Adipose tissue (tissue), 3 donors: ENCODE results near the gene NTM. TPM values are rescaled to one million over a fixed set of nuclear protein-coding genes. Genes with fewer than 3 reads are reported as not detected.

Experiments used
- H3K27ac ChIP-seq: one replicate; pipeline ENCODE4 v1.5.1; 2013; ENCODE audit warnings: low read depth, low read length
- WGBS, 3 donors: extraction: QIAGEN DNeasy Blood & Tissue Kit; methylation state at CpG; one replicate each; pipeline ENCODE4 v1.1.7; 2013; 5-methylcytosine and 5-hydroxymethylcytosine counted together
- polyA plus RNA-seq, 3 donors: library from polyadenylated mRNA; stranded (reverse); fragments of 200-250 nt; gene quantifications; one replicate each; pipeline ENCODE4 v1.2.3, GENCODE V29; 2013
- donor health status: healthy with polysubstance abuse.
- donor health status: Bipolar disorder and iron deficiency.
- donor health status: healthy.

NTM gene
- polyA plus RNA-seq, 3 donors = 0.22 to 2.2 (median 1.6) TPM

DNA sequence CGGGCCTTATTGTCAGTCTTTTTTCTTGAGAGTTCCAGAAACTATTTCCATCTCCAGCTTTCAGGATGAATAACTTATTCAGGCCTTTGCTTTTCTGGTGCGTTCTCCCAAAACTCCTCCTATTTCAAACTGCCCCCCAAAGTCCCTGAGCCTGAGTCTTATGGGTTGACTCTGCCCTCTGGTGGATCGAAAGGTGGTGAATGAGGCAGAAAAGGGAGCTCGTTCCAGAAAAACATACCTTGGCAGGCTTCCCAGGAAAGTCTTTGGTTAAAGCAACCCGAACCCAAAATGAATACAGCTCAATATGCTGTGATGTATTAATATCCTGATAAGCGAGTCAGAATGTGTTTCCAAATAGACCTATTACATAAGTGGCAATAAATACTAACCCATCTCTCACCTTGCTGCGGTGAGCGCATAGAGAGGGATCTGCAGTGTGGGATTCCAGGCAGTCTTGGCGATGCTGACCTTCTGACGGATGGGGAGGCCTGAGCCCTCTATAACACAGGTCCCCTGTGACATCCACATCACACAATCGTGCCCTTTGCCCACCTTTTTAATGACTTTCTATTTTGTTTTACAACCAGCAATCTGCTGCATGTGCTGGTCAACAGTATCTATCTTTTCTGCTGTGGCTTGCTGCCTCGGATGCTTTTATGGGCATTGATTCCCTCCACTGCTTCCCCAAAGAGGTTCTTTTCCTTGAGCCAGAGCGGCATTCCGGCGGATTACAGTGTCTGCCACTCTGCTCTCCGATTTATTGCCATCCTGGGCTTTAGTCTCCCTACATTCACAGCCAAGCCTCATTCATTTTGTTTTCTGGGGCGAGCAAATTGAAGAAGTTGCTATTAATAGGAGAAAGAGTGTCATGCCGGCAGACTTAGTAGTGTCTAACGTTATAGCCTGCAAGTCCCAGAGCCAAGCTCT, 756.8 kb downstream of the NTM start:
- WGBS, 3 donors = 40 to 47% (median 42%) methylated on average over 19 of the region's 19 CpGs
- no peak overlapping the region for H3K27ac ChIP-seq

GRCh38 chr11:132127900-132128288, 757.5 kb downstream of the NTM start:
- 74 to 91% (median 78%) methylated on average over 2 of the region's 2 CpGs for WGBS, 3 donors
- H3K27ac ChIP-seq = no peak overlapping the region

DNA sequence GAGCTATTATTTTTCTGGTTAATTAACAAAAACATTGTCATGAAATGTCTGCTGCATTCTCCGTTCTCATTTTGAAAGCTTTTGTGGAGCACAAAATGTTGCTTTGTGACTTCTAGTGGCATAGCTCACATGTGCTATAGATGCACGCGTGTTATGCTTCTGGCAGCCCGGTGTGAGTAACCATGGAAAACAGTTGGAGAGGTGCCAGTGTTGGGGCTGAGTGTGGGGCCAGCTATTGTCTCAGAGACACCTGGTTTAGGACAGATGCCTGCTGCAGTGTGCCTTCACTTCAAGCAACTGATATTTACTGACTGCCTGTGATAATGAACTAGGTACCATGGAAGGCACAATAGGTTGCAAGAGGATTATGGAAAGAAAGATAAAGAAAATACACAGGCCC, 760.6 kb downstream of the NTM start:
- WGBS, 3 donors = 67 to 82% (median 72%) methylated on average over 4 of the region's 4 CpGs
- H3K27ac ChIP-seq = no peak overlapping the region

- 35 to 57% (median 54%) methylated on average over 9 of the region's 9 CpGs for WGBS, 3 donors
Measured at GRCh38 chr11:132131961-132132360, 761.5 kb downstream of the NTM start.

DNA sequence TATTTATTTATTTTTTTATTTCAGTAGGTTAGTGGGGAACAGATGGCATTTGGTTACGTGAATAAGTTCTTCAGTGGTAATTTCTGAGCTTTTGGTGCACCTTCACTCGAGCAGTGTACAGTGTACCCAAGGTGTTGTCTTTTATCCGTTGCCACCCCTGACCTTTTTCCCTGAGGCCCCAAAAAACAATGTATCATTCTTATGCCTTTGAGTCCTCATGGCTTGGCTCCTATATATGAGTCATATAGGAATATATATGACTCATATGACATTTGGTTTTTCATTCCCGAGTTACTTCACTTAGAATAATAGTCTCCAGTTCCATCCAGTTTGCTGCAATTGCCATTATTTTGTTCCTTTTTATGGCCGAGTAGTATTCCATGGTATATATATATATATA, 763.9 kb downstream of the NTM start:
- WGBS, 3 donors = 73 to 88% (median 86%) methylated on average over 5 of the region's 5 CpGs
- H3K27ac ChIP-seq = no peak overlapping the region

More at GRCh38 chr11:132131961-132132360, 761.5 kb downstream of the NTM start:
- no peak overlapping the region for H3K27ac ChIP-seq

DNA sequence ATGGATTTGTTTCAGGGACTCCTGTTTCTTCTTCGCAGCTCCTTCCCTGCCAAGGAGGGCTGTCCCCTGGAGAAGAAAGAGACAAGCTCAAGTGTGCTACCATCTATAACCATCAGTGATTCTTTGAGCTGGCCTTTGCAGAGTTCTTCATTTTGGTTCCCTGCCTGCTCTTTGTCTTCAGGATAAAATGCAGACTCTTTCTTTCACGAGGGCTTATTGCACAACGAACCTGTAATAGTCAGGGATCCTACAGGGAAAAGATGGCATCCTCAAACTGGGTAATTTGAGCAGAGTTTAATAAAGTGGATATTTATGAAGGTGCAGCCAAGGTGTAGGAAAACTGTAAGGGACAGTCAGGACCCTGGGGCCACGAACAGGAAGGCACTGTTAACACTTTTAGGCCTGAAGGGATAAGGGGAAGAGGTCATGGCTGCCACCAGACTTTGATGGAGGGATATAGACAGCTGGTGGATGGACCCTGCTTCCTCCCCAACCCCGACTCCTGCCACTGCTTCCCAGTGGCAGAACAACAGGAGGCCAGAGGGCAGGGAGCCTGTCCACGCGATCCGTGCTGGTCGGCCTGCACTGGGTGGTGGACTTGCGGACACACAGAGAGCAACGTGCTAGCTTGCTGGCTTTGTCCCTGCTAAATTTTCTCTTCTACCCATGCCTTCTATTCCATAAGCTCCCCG, 767.0 kb downstream of the NTM start:
- WGBS, 3 donors = 78 to 93% (median 87%) methylated on average over 12 of the region's 12 CpGs
- no peak overlapping the region for H3K27ac ChIP-seq

- H3K27ac ChIP-seq = no peak overlapping the region
- WGBS, 3 donors = 50 to 69% (median 64%) methylated on average over 3 of the region's 3 CpGs
Measured at GRCh38 chr11:132137981-132138313, 767.5 kb downstream of the NTM start.

- WGBS, 3 donors = 64 to 85% (median 80%) methylated on average over 2 of the region's 2 CpGs
- no peak overlapping the region for H3K27ac ChIP-seq
Measured at GRCh38 chr11:132139181-132139580, 768.8 kb downstream of the NTM start.

DNA sequence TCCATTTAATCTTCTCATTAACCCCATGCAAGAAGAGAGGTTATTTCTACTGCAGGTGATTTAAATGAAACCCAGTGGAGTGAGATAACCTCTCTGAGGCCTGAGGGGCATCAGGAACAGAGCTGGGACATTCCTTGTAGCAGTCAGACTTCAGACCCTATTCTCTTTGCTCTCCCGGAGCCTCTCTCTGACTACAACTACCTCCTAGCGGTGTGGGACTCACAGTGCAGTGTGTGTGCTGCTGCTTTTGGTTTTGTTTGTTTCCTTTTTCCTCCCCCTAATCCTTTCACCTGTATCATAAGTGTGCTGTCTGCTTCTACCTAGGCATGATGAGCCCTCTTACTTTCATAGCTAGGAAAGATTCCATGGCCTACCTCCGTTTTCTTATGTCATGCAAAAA, 769.6 kb downstream of the NTM start:
- WGBS, 3 donors = 62 to 82% (median 81%) methylated on average over 3 of the region's 3 CpGs
- no peak overlapping the region for H3K27ac ChIP-seq

- no peak overlapping the region for H3K27ac ChIP-seq
- WGBS, 3 donors = 86 to 94% (median 91%) methylated on average over 9 of the region's 9 CpGs
Measured at GRCh38 chr11:132142121-132142520, 771.7 kb downstream of the NTM start.

DNA sequence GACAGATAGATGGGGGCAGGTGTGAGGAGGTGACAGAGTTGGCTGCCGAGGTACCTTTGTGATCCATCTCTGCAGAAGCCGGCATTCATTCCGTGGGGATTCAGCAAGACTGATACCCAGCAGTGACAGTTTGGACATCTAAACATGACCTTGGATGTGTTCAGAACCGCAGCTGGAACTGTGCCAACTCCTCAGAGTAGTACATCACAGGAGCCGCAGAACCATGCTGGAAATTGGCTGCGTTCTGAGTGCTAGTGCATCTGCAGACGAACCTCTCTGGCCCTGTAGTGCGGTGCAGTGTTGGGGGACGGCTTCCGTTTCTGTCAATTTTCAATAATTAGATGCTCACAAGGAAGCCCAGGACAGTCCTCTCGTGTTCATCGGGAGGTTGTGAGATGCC, 772.1 kb downstream of the NTM start:
- WGBS, 3 donors = 76 to 86% (median 81%) methylated on average over 12 of the region's 12 CpGs
- H3K27ac ChIP-seq = no peak overlapping the region

DNA sequence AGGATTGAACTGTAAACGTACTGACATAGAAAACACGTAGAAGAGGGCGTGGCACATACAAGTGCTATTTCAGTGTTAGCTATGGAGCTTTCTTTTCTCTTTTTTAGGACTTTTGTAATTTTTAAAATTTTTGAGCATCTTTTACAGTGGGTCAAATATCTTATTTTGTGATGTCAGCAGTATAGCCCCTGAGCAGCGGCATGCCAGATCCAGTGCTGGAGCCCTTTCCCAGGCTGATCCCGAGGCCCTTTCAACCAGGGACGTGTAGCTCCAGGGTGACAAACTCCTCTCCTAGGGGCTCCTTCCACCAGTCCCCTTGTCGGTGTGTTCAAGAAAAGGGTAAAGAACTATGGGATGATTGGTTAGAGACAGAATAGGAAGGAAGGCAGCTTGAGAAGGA, 777.0 kb downstream of the NTM start:
- no peak overlapping the region for H3K27ac ChIP-seq
- WGBS, 3 donors = 80 to 92% (median 88%) methylated on average over 7 of the region's 7 CpGs

DNA sequence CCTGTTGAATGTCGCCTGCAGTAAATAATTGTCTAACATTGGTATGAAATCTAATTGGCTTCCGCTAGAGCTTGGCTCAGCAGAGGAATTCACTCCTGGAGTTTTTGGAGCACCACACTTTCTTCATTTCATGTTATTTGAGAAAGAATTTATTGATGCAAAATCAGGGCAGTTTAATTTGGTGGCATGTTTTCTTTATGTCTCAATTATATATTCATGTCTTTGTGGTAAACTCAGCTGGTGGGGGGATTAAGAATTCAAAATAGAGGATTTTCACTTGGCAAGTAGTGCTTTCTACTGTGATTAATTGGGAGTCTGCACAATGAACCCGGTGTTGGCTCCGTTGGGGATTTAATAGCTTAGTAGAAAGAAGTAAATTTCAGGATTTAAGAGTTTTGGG, 784.4 kb downstream of the NTM start:
- WGBS, 3 donors = 74 to 83% (median 81%) methylated on average over 4 of the region's 4 CpGs
- no peak overlapping the region for H3K27ac ChIP-seq

- 86 to 95% (median 87%) methylated on average over 3 of the region's 3 CpGs for WGBS, 3 donors
Measured at GRCh38 chr11:132158091-132158490, 787.7 kb downstream of the NTM start.

DNA sequence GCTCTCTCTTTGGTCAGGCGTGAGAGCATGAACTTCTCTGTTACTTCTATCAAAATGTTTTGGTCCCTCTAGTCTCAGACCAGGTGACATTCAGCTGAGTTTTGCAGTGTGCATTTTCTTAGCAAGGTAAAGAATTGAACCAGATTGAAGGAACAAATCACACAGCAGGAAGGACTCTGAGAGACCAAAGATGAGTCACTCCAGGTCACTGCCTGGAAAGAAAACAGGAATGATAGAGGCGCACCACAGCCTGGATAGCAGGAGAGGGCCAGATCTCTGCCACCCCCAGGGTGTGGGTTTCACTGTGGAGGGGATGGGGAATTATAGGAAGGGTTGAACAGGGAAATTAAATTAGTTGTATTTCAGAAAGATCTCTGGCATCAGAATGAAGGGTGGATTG, 788.3 kb downstream of the NTM start:
- H3K27ac ChIP-seq = no peak overlapping the region
- WGBS, 3 donors = 91 to 94% (median 91%) methylated on average over 2 of the region's 2 CpGs

More at GRCh38 chr11:132158091-132158490, 787.7 kb downstream of the NTM start:
- no peak overlapping the region for H3K27ac ChIP-seq

GRCh38 chr11:132161403-132162078, 791.1 kb downstream of the NTM start:
- WGBS, 3 donors = 85 to 90% (median 90%) methylated on average over 26 of the region's 26 CpGs

DNA sequence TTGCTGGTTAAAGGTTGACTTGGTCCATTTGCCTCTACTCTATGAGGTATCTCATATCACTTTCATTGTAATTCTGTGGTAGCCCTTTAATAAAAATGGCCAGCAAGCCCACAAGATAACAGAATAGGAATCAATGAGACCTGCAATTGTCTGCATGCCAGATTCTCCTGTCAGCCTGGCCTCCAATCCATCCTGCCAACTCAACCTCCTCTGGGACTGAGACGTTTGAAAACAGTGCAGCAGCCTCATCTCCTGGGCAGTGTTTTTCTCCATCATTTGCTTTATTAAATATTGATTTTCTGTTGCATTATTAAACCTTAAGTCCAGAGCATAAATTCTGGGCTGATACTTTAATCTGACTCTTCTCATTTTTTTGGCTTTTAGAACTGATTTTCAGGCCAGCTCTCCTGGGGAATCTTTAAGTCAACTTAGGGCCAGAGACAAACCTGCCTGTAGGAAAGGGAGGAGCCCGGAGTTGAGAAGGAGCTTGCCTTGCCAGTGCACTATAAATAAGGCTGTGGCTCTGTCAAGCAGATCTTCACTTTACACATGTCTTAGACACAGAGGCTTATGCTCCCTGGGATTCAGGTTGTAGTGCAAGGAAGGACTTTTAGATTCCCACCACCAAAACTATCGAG, 798.0 kb downstream of the NTM start:
- no peak overlapping the region for H3K27ac ChIP-seq
- WGBS, 3 donors = 49 to 62% (median 55%) methylated on average over 3 of the region's 3 CpGs

More at GRCh38 chr11:132161403-132162078, 791.1 kb downstream of the NTM start:
- no peak overlapping the region for H3K27ac ChIP-seq

- 67 to 81% (median 80%) methylated on average over 6 of the region's 6 CpGs for WGBS, 3 donors
- H3K27ac ChIP-seq = no peak overlapping the region
Measured at GRCh38 chr11:132171031-132171430, 800.6 kb downstream of the NTM start.
